MM.1S (cell line): ENCODE data around the gene CFAP97D1.

Experiments used
- DNase-seq: peaks from one replicate; pipeline ENCODE4 v3.0.0-alpha.2; 2015
- H2AFZ ChIP-seq: fragments of 300-600 bp; sonication (generic); 2 replicates; pipeline ENCODE4 v1.6.0; 2016; ENCODE audit warnings: antibody characterized with exemption, low read length
- H3F3A ChIP-seq: fragments of 300-600 bp; sonication (generic); 2 replicates; pipeline ENCODE4 v1.6.1; 2016; ENCODE audit warnings: mild to moderate bottlenecking, antibody characterized with exemption, low read length, moderate library complexity, mixed read lengths; ENCODE audit not compliant: insufficient read depth
- H3K27ac ChIP-seq: fragments of 300-600 bp; sonication (generic); 2 replicates; pipeline ENCODE4 v1.5.1; 2016; ENCODE audit warnings: mild to moderate bottlenecking, low read length
- H3K27me3 ChIP-seq: fragments of 300-600 bp; sonication (generic); replicated peaks from 2 replicates; pipeline ENCODE4 v1.6.0; 2016; ENCODE audit warnings: low read length; ENCODE audit not compliant: insufficient read depth
- H3K36me3 ChIP-seq: fragments of 300-600 bp; sonication (generic); replicated peaks from 2 replicates; pipeline ENCODE4 v1.6.1; 2016; ENCODE audit warnings: mild to moderate bottlenecking, low read length, mixed read lengths; ENCODE audit not compliant: insufficient read depth
- H3K4me1 ChIP-seq: fragments of 300-600 bp; sonication (generic); 2 replicates; pipeline ENCODE4 v1.6.1; 2016; ENCODE audit warnings: low read length, mixed read lengths
- H3K4me2 ChIP-seq: fragments of 300-600 bp; sonication (generic); 2 replicates; pipeline ENCODE4 v1.6.0; 2016; ENCODE audit warnings: low read depth, low read length
- H3K4me3 ChIP-seq: fragments of 300-600 bp; sonication (generic); 2 replicates; pipeline ENCODE4 v1.5.1; 2016; ENCODE audit warnings: low read length, mixed read lengths
- H3K79me2 ChIP-seq: fragments of 300-600 bp; sonication (generic); 2 replicates; pipeline ENCODE4 v1.6.1; 2016; ENCODE audit warnings: mixed run types, low read length, mixed read lengths
- H3K9ac ChIP-seq: fragments of 300-600 bp; sonication (generic); 2 replicates; pipeline ENCODE4 v1.6.1; 2016; ENCODE audit warnings: low read length, mixed read lengths
- H3K9me2 ChIP-seq: fragments of 300-600 bp; sonication (generic); replicated peaks from 2 replicates; pipeline ENCODE4 v1.6.1; 2016; ENCODE audit warnings: mild to moderate bottlenecking, low read length, mixed read lengths; ENCODE audit not compliant: insufficient read depth
- H3K9me3 ChIP-seq: fragments of 300-600 bp; sonication (generic); replicated peaks from 2 replicates; pipeline ENCODE4 v1.6.1; 2016; ENCODE audit warnings: mild to moderate bottlenecking, low read length, mixed read lengths; ENCODE audit not compliant: insufficient read depth
- H4K20me1 ChIP-seq: fragments of 300-600 bp; sonication (generic); 2 replicates; pipeline ENCODE4 v1.6.1; 2016; ENCODE audit warnings: mild to moderate bottlenecking, low read length, moderate library complexity, mixed read lengths; ENCODE audit not compliant: insufficient read depth
- EZH2 ChIP-seq: fragments of 300-600 bp; sonication (generic); optimal IDR thresholded peaks from 2 replicates; pipeline ENCODE3; 2017; ENCODE audit warnings: low read depth, mild to moderate bottlenecking, antibody characterized with exemption, low read length, mixed read lengths
- EZH2phosphoT487 ChIP-seq: fragments of 300-600 bp; sonication (generic); IDR thresholded peaks from 2 replicates; pipeline ENCODE4 v1.6.1; 2018; ENCODE audit warnings: antibody characterized with exemption, low read length
- TF ChIP-seq, protein P1 (sequence below): fragments of 300-600 bp; sonication (generic); IDR thresholded peaks from 2 replicates; pipeline ENCODE4 v1.5.1; 2016; ENCODE audit warnings: antibody characterized with exemption, low read length, mixed read lengths

Gene CFAP97D1

DNA sequence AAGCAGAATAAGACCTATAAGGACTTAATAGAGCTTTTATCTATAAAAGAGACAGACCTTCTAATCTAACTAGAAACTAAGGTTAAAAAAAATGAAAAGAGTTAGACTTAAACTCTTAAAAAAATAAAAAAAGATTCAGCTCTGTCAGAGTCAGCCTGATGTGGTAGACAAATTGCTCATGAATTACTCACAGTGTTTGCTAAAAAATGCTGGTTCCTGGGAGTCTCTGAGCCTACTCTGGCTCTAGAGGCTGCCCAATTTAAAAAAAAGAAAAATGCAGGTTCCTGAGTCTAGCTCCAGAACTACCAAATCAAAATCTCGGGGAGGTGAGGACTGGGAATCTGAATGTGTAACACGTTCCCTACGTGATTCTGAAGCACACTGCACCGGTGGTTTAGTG is 39.7 kb upstream of the CFAP97D1 start:
- no peaks in the 10 kb centered on the region for H4K20me1 ChIP-seq
- no peak overlapping the region for H3K27ac ChIP-seq
- H2AFZ ChIP-seq, result no peak overlapping the region
- no peaks in the 10 kb centered on the region for H3K79me2 ChIP-seq
- H3K9ac ChIP-seq, result no peak overlapping the region
- no peaks in the 10 kb centered on the region for H3K4me1 ChIP-seq
- H3K36me3 ChIP-seq, result no peaks in the 10 kb centered on the region
- H3K27me3 ChIP-seq, result peaks cover 55% of the 10 kb centered on the region
- no peak overlapping the region for H3K4me3 ChIP-seq
- no peaks in the 10 kb centered on the region for H3K9me2 ChIP-seq
- TF ChIP-seq EZH2phosphoT487, result no peak
- TF ChIP-seq EZH2, result no peak
- TF ChIP-seq, protein P1, sequence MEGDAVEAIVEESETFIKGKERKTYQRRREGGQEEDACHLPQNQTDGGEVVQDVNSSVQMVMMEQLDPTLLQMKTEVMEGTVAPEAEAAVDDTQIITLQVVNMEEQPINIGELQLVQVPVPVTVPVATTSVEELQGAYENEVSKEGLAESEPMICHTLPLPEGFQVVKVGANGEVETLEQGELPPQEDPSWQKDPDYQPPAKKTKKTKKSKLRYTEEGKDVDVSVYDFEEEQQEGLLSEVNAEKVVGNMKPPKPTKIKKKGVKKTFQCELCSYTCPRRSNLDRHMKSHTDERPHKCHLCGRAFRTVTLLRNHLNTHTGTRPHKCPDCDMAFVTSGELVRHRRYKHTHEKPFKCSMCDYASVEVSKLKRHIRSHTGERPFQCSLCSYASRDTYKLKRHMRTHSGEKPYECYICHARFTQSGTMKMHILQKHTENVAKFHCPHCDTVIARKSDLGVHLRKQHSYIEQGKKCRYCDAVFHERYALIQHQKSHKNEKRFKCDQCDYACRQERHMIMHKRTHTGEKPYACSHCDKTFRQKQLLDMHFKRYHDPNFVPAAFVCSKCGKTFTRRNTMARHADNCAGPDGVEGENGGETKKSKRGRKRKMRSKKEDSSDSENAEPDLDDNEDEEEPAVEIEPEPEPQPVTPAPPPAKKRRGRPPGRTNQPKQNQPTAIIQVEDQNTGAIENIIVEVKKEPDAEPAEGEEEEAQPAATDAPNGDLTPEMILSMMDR, result no peak
- H3F3A ChIP-seq, result no peaks in the 10 kb centered on the region
- DNase-seq, result no peak
- H3K9me3 ChIP-seq, result no peaks in the 10 kb centered on the region
- H3K4me2 ChIP-seq, result no peak overlapping the region

DNA sequence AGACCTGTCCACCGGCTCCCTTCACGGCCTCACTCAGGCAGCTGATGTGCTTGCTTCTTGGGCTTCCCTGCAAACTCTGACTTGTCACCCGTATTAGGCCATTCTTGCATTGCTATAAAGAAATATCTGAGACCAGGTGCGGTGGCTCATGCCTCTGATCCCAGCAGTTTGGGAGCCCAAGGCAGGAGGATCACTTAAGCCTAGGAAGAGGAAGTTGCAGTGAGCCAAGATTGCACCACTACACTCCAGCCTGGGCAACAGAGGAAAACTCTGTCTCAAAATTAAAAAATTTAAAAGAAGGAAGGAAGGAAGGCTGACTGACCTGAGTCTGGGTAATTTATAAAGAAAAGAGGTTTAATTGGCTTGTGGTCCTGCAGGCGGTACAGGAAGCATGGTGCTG is 38.6 kb upstream of the CFAP97D1 start:
- H3K27me3 ChIP-seq, result peaks cover 60% of the 10 kb centered on the region
- no peaks in the 10 kb centered on the region for H3F3A ChIP-seq
- no peaks in the 10 kb centered on the region for H3K4me1 ChIP-seq
- no peaks in the 10 kb centered on the region for H3K36me3 ChIP-seq
- no peak overlapping the region for H3K9ac ChIP-seq
- no peak overlapping the region for H3K4me2 ChIP-seq
- no peaks in the 10 kb centered on the region for H3K9me2 ChIP-seq
- no peak for TF ChIP-seq EZH2phosphoT487
- no peaks in the 10 kb centered on the region for H3K79me2 ChIP-seq
- H4K20me1 ChIP-seq, result no peaks in the 10 kb centered on the region
- no peak overlapping the region for H2AFZ ChIP-seq
- H3K9me3 ChIP-seq, result no peaks in the 10 kb centered on the region
- DNase-seq, result no peak
- H3K4me3 ChIP-seq, result no peak overlapping the region
- no peak overlapping the region for H3K27ac ChIP-seq

DNA sequence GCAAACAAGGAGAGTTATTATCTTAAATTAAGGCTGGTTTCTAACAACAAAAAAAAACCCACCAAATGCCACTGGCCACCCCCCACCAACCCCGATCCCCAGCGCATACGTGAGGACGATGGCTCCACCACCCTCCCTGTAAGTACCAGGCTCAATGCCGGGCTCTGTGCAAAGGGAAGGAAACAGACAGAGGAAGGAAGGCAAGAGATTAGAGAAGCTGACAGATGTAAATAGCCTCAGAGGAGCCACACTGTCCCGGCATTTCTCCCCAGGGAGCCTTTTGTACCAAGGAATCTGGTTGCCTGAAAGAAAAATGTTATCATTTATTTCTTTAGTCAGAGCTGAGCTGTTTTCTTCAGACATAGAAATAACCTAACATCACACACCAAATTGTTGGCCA is 34.7 kb upstream of the CFAP97D1 start:
- H3K36me3 ChIP-seq, result no peaks in the 10 kb centered on the region
- H3K9me3 ChIP-seq, result no peaks in the 10 kb centered on the region
- H3K79me2 ChIP-seq, result no peaks in the 10 kb centered on the region
- H3K9me2 ChIP-seq, result no peaks in the 10 kb centered on the region
- H3K4me1 ChIP-seq, result no peaks in the 10 kb centered on the region
- TF ChIP-seq, protein P1, result no peak
- TF ChIP-seq EZH2phosphoT487 (no peak), EZH2 (no peak)
- no peak overlapping the region for H3K4me3 ChIP-seq
- H3K27ac ChIP-seq, result no peak overlapping the region
- H3K9ac ChIP-seq, result no peak overlapping the region
- peaks cover 82% of the 10 kb centered on the region for H3K27me3 ChIP-seq
- no peaks in the 10 kb centered on the region for H4K20me1 ChIP-seq
- H3K4me2 ChIP-seq, result no peak overlapping the region
- no peaks in the 10 kb centered on the region for H3F3A ChIP-seq
- no peak overlapping the region for H2AFZ ChIP-seq
- no peak for DNase-seq

DNA sequence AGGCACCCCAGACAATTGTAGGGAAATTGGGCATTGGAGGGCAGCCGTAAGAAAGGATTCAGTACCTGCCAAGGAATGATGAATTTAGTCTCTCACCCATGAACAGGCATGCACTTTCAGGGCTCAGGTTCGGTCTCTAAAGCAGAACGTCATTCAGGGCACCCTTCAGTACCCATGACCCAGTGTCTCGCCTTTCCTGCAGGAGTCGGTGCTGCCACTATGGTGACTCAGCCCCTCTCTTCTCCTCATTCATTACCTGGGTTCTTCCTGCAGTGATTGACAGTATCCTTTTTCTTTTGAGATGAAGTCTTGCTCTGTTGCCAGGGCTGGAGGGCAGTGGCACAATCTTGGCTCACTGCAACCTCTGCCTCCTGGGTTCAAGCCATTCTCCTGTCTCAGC is 30.1 kb upstream of the CFAP97D1 start:
- TF ChIP-seq EZH2phosphoT487, result no peak
- TF ChIP-seq, protein P1, result no peak
- TF ChIP-seq EZH2, result no peak

More for the DNA sequence above, 30.1 kb upstream of the CFAP97D1 start:
- Histone ChIP-seq H3K27me3 (peaks cover 91% of the 10 kb centered on the region), H3K9me3 (no peaks in the 10 kb centered on the region), H3K4me1 (no peaks in the 10 kb centered on the region), H3K9ac (no peak overlapping the region), H3K79me2 (no peaks in the 10 kb centered on the region), H3K27ac (no peak overlapping the region), H3K36me3 (no peaks in the 10 kb centered on the region), H3K4me2 (no peak overlapping the region), H2AFZ (no peak overlapping the region), H3F3A (no peaks in the 10 kb centered on the region), H3K4me3 (no peak overlapping the region), H3K9me2 (no peaks in the 10 kb centered on the region), H4K20me1 (no peaks in the 10 kb centered on the region)
- DNase-seq, result no peak
